ENCODE data around the gene WNT11.

- TF ChIP-seq, protein P1, sequence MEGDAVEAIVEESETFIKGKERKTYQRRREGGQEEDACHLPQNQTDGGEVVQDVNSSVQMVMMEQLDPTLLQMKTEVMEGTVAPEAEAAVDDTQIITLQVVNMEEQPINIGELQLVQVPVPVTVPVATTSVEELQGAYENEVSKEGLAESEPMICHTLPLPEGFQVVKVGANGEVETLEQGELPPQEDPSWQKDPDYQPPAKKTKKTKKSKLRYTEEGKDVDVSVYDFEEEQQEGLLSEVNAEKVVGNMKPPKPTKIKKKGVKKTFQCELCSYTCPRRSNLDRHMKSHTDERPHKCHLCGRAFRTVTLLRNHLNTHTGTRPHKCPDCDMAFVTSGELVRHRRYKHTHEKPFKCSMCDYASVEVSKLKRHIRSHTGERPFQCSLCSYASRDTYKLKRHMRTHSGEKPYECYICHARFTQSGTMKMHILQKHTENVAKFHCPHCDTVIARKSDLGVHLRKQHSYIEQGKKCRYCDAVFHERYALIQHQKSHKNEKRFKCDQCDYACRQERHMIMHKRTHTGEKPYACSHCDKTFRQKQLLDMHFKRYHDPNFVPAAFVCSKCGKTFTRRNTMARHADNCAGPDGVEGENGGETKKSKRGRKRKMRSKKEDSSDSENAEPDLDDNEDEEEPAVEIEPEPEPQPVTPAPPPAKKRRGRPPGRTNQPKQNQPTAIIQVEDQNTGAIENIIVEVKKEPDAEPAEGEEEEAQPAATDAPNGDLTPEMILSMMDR (conservative IDR thresholded peaks at IDR 0.05), result no peak
- no peak for TF ChIP-seq EZH2 (IDR thresholded peaks at IDR 0.05; ENCODE audit: low read depth)
Observed at GRCh38 chr11:76241243-76242000, 35.1 kb upstream of the WNT11 start.

All from PC-9 (cell line).